Skeletal muscle tissue (tissue), 4 donors: ENCODE data around the gene SBF1. TPM values are rescaled to one million over a fixed set of nuclear protein-coding genes. Genes with fewer than 3 reads are reported as not detected.

Experiments
- H3K27ac ChIP-seq: one replicate; pipeline ENCODE4 v1.7.0; 2013; ENCODE audit warnings: mild to moderate bottlenecking, low read depth, low read length, inconsistent platforms
- H3K27me3 ChIP-seq, 3 donors: one replicate each; pipeline ENCODE4 v1.7.0; 2013; ENCODE audit warnings: low read length in 3 of 3; ENCODE audit not compliant: control insufficient read depth in 3 of 3, insufficient read depth in 3 of 3
- H3K36me3 ChIP-seq, 3 donors: one replicate each; pipeline ENCODE4 v1.7.0; 2013; ENCODE audit warnings: low read length in 3 of 3; ENCODE audit not compliant: control insufficient read depth in 3 of 3, insufficient read depth in 3 of 3
- H3K4me1 ChIP-seq, 3 donors: one replicate each; pipeline ENCODE4 v1.7.0; 2013; ENCODE audit warnings: low read length in 3 of 3, mild to moderate bottlenecking in 3 of 3; ENCODE audit not compliant: control insufficient read depth in 3 of 3, insufficient read depth in 3 of 3
- H3K4me3 ChIP-seq, 3 donors: one replicate each; pipeline ENCODE4 v1.7.0; 2013; ENCODE audit warnings: low read length in 3 of 3
- H3K9ac ChIP-seq, 3 donors: one replicate each; pipeline ENCODE4 v1.7.0; 2013; ENCODE audit warnings: low read length in 3 of 3, mild to moderate bottlenecking in 3 of 3, moderate library complexity in 2 of 3, low read depth in 1 of 3
- H3K9me3 ChIP-seq, 3 donors: one replicate each; pipeline ENCODE4 v1.7.0; 2013; ENCODE audit warnings: low read length in 3 of 3; ENCODE audit not compliant: control insufficient read depth in 3 of 3
- total RNA-seq: library from RNA; depleted of rRNA; stranded (reverse); fragments of >200 nt; gene quantifications from one replicate; pipeline ENCODE4 v1.2.3, GENCODE V29; 2014
- donor health status: Osteomylitis.

Gene SBF1
- total RNA-seq, 1 donor from 2014 or later: 30.8 TPM

GRCh38 chr22:50479721-50480120 lies 4.9 kb upstream of the SBF1 start:
- H3K9ac ChIP-seq: no peak overlapping the region
- peaks cover 4 to 6% (median 6%) of the 10 kb centered on the region in 3 donors for H3K4me1 ChIP-seq
- H3K9me3 ChIP-seq: no peaks in the 10 kb centered on the region
- peaks cover 36 to 49% (median 45%) of the 10 kb centered on the region in 3 donors for H3K27me3 ChIP-seq
- no peaks in the 10 kb centered on the region for H3K36me3 ChIP-seq
- no peak overlapping the region for H3K27ac ChIP-seq
- no peak overlapping the region for H3K4me3 ChIP-seq

GRCh38 chr22:50477923-50478322 lies 3.1 kb upstream of the SBF1 start:
- Histone ChIP-seq H3K27ac (no peak overlapping the region), H3K4me1 (peaks cover 17 to 18% (median 18%) of the 10 kb centered on the region in 3 donors), H3K9ac (no peak overlapping the region), H3K4me3 (no peak overlapping the region), H3K9me3 (no peaks in the 10 kb centered on the region), H3K36me3 (no peaks in the 10 kb centered on the region), H3K27me3 (peaks cover 23 to 36% (median 32%) of the 10 kb centered on the region in 3 donors)

- H3K9ac ChIP-seq: peak overlapping the region in 1 of 3 donors; percentile 3
- peaks cover 15 to 26% (median 21%) of the 10 kb centered on the region in 3 donors for H3K27me3 ChIP-seq
- H3K4me3 ChIP-seq: no peak overlapping the region
- no peak overlapping the region for H3K27ac ChIP-seq
- H3K36me3 ChIP-seq: no peaks in the 10 kb centered on the region
- no peaks in the 10 kb centered on the region for H3K9me3 ChIP-seq
- peaks cover 26 to 29% (median 28%) of the 10 kb centered on the region in 3 donors for H3K4me1 ChIP-seq
These were observed 2.0 kb upstream of the SBF1 start for GRCh38 chr22:50476868-50477267.

- H3K9ac ChIP-seq: peak overlapping the region; percentile 65 to 79 (median 73)
- peaks cover 10 to 14% (median 10%) of the 10 kb centered on the region in 3 donors for H3K27me3 ChIP-seq
- no peak overlapping the region for H3K27ac ChIP-seq
- no peaks in the 10 kb centered on the region for H3K9me3 ChIP-seq
- H3K4me1 ChIP-seq: peaks cover 37 to 41% (median 40%) of the 10 kb centered on the region in 3 donors
- peak overlapping the region; percentile 62 to 78 (median 78) for H3K4me3 ChIP-seq
- no peaks in the 10 kb centered on the region for H3K36me3 ChIP-seq
These were observed 792 bp upstream of the SBF1 start for GRCh38 chr22:50475652-50476002.

- Histone ChIP-seq H3K36me3 (no peaks in the 10 kb centered on the region), H3K9me3 (no peaks in the 10 kb centered on the region), H3K9ac (peak overlapping the region; percentile 73 to 85 (median 81)), H3K4me3 (peak overlapping the region; percentile 76 to 80 (median 78)), H3K27ac (peak overlapping the region; percentile 12), H3K27me3 (peaks cover 0 to 7% (median 0%) of the 10 kb centered on the region in 3 donors), H3K4me1 (peaks cover 43 to 54% (median 52%) of the 10 kb centered on the region in 3 donors)
These were observed 772 bp downstream of the SBF1 start for GRCh38 chr22:50473855-50474671.

GRCh38 chr22:50473088-50473487 lies 1.7 kb downstream of the SBF1 start:
- H3K27ac ChIP-seq: no peak overlapping the region
- H3K36me3 ChIP-seq: no peaks in the 10 kb centered on the region
- H3K27me3 ChIP-seq: no peaks in the 10 kb centered on the region
- H3K9me3 ChIP-seq: no peaks in the 10 kb centered on the region
- H3K4me3 ChIP-seq: peak overlapping the region; percentile 76 to 80 (median 78)
- peaks cover 43 to 59% (median 59%) of the 10 kb centered on the region in 3 donors for H3K4me1 ChIP-seq
- H3K9ac ChIP-seq: peak overlapping the region in 1 of 3 donors; percentile 85

- Histone ChIP-seq H3K27ac (no peak overlapping the region), H3K36me3 (peaks cover 5 to 8% (median 5%) of the 10 kb centered on the region in 3 donors), H3K27me3 (no peaks in the 10 kb centered on the region), H3K9ac (peak overlapping the region in 1 of 3 donors; percentile 40), H3K4me1 (peaks cover 43 to 59% (median 59%) of the 10 kb centered on the region in 3 donors), H3K4me3 (no peak overlapping the region), H3K9me3 (no peaks in the 10 kb centered on the region)
These were observed 2.9 kb downstream of the SBF1 start for GRCh38 chr22:50471962-50472361.

GRCh38 chr22:50471197-50471847 lies 3.5 kb downstream of the SBF1 start:
- peaks cover 43 to 59% (median 59%) of the 10 kb centered on the region in 3 donors for H3K4me1 ChIP-seq

GRCh38 chr22:50470491-50470890 lies 4.3 kb downstream of the SBF1 start:
- Histone ChIP-seq H3K4me1 (peaks cover 42 to 57% (median 56%) of the 10 kb centered on the region in 3 donors), H3K9me3 (no peaks in the 10 kb centered on the region), H3K27ac (no peak overlapping the region), H3K36me3 (peaks cover 19 to 22% (median 20%) of the 10 kb centered on the region in 3 donors), H3K4me3 (peak overlapping the region in 1 of 3 donors; percentile 29), H3K9ac (peak overlapping the region; percentile 1 to 57 (median 30)), H3K27me3 (no peaks in the 10 kb centered on the region)

More at GRCh38 chr22:50471197-50471847, 3.5 kb downstream of the SBF1 start:
- Histone ChIP-seq H3K9me3 (no peaks in the 10 kb centered on the region), H3K4me3 (no peak overlapping the region), H3K27me3 (no peaks in the 10 kb centered on the region), H3K9ac (peak overlapping the region in 1 of 3 donors; percentile 57), H3K27ac (no peak overlapping the region), H3K36me3 (peaks cover 11 to 13% (median 12%) of the 10 kb centered on the region in 3 donors)
